Suppressor macrophage treated with lipopolysaccharide for 1 hour (primary cell): ENCODE measurements around the gene IL15RA.

Experiments used
- DNase-seq, 3 donors: peaks; one replicate each; pipeline ENCODE4 v3.0.0-alpha.2; 2020 to 2022

Gene IL15RA, protein sequence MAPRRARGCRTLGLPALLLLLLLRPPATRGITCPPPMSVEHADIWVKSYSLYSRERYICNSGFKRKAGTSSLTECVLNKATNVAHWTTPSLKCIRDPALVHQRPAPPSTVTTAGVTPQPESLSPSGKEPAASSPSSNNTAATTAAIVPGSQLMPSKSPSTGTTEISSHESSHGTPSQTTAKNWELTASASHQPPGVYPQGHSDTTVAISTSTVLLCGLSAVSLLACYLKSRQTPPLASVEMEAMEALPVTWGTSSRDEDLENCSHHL

DNA sequence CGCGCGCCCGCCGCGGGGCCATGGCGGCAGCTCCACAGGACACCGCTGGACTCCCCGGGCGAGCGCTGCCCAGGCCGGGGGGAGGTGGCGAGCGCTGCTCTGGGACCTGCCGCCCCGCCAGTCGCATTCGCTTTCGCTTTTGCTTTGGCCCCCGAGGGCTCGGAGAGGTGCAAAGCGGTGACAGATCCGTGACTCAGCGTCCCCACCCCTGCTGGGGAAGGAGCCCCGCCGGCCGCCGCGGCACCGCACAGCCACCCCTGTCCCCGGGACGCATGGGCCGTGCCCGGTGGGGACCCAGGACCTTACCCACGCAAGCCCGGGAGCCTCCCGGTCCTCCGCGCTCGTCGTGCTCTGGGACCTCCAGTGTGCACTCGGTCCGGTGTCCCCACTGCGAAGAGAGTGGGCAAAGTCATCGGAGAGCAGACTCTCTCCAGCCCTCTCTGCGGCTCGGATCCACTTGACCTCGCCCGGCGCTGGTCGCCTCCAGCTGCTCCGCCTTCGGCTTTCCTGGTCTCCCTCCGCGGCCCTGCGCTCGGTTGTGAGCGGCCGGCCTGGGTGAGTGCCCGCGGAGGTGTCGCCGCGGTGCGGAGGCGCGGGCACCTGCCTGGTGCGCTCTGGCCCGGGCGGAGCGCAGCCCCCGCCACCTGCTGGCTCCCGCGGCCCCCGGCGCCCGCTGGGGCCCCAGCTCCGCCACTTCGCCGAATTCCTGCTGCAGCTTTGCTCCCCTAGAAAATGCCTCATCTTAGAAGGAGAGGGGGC lies at the start of gene IL15RA:
IL15RA (minus strand) TSS at position 73 of the 759 bp plus-strand sequence; CDS start at position 22, 51 bp downstream.
- DNase-seq = peak; percentile 94 to 98 (median 97)

DNA sequence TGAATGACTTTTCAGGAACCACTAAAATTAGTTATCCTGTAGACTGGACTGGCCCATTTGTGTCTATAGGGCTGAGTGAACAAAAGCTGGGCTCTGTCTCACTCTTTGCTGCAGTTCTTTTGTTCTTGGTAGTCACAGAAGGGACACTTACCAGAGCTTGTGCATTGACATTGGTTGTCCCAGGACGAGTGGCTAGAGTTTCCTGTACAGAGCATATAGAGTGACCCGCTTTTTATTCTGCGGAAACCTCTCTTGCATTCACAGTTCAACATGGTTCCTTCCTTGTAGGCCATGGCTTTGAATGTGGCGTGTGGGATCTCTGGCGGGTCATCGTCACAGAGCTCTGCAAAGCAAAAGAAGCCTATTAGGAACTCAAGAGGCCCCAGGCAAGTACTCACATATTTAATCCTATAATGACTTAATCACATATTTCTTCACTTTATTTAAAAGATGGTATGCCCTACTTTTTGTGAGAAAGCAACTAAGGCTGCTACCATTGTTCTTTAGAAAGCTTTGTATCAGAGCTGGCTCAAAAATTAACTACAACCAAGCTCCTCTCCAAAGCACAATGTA lies 48.4 kb upstream of the IL15RA start:
- no peak for DNase-seq

DNA sequence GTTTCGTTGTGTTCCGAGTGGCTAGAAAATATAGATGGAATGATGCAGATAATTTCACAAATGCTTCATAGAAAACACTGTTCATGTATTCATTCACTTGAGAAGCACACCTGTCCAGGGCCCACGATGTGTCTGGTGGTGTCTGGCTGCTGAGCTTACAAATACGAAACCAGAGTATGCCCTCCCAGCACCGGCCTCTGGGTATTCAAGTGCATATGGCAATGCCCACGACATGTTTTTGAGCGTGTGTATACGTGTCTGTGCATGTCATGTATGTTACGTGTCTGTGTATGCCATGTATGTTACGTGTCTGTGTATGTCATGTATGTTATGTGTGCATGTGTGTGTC lies 47.0 kb upstream of the IL15RA start:
- DNase-seq = no peak

DNA sequence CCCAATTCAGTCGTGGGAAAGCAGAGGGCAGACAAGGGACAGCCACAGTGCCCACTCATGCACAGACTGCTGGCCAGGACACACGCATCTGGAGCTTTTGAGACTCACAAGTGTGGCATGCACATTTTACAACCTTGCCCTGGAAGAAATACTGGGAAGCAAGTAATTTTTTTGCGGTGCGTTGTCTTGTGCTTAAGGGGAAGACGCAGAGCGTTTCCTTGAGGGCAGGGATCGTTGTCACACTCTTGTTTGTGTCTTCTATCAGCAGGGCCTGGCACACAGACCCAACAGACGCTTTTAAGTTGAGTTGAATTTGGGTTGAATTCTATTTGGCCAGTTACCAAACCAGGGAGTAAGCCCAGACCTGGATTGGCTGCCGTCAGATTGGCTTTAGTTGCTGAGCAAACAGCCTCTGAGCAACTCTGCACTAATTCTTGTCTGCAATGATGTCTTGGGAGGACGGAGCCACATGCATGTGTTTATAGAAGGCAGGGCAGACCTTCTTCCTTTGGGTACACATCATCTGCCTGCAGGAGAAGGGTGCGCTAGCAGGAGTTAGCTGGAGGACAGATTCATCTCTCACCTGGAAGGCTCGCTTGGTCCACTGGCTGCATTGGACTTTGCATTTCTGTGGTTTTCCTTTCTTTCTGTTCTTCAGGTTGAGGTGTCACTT lies 46.5 kb upstream of the IL15RA start:
- DNase-seq = no peak

DNA sequence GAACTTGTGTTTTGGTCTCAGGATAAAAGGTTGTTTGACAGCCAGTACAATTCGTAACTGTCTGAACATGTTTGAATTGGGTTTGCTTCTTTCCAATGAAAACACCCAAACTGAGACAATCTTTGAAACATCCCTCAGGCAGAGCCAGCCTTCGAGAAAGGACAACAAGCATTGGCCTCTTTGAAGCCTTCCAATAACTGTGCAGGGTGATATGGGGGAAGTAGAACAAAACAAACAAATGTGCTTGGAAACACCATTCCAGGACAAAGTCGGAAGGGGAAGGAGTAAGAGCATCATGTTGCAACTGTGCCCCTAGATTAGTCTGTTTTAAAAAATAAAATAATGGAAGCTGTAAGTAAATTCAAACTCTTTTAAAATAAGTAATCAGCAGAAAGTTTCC lies 45.3 kb upstream of the IL15RA start:
- DNase-seq = no peak

DNA sequence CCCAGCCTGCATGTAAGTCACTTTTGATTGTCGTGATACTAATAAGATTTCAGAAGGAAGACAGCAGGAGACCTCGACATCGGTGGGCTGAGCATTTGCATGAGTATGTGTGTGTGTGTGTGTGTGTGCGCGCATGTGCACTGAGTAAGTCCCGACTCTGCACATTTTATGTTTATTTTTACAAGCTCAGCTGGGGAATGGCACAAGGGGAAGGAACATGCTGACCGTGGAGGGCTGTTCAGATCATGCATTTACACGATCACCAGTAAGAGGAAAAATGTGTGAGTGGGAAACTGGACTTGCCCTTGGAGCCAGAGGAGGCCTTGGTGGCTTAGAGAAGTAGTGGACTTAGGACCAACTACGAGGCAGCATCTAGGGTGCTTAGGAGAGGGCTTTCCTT lies 43.5 kb upstream of the IL15RA start:
- peak; percentile 57 to 71 (median 60) for DNase-seq

DNA sequence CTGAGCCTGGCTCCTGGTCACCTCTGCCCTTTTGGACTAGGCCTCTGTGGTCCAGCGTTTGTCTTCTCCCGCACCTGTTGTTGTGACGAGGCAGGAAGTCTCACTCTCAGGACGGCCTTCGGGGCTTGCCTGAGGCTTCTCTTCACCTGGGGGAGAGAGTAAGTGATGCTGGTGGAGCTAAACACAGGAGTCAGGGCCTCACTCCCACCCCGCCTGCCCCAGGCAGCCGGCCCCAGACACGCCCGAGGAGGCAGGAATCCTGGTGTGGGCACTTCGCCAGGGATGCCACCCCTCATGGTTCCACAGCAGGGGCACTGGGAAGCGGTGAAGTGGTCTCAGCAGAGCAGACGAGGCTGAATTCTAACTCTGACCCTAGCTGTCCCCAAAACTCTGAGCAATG lies 42.5 kb upstream of the IL15RA start:
- no peak for DNase-seq

DNA sequence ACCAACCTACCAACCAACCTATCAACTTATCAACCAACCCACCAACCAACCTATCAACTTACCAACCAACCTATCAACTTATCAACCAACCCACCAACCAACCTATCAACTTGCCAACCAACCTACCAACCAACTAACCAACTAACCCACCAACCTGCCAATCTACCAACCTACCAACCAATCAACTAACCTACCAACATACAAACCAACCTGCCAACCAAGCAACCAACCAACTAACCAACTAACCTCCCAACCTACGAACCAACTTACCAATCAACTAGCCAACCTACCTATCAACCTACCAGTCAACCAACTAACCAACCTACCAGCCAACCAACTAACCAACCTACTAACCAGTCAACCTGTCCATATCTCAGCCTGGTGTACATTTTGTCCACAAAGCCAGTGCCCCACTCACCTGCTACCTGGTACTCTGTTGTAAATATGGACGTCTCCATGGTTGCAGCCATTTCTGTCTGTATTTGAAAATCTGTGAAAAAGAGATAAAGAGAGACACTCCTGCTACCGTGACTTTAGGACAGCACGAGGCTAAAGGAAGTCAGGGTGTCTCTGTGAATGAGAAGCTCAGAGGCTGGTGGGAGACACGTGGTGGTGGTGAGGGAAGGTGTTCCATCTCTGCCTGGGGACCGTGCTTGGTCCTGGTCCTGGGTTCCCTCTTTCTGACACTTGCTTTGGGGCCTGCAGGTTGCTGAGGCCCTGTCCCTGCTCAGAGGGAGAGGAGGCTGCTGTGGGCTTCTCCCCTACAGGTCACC lies 41.9 kb upstream of the IL15RA start:
- DNase-seq = no peak

DNA sequence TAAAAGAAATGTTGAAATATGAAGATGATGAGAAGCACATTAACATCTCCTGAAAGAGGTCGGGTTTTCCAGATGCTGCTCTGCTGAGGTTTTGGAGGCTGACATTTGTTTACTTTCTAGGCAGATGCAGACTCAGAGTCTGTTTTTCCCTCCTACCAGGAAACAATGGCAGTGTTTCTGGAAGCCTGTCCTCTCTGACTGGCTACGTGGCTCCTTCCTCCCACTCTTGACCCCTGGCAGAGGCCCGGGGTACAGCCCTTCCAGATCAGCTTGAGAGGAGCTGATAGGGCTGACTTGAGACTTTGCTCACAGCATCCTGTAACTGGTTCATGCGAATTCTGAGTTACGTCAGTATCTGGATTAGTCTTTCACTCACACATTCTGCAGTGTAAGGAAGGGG lies 41.1 kb upstream of the IL15RA start:
- DNase-seq = peak in 1 of 3 donors; percentile 27

DNA sequence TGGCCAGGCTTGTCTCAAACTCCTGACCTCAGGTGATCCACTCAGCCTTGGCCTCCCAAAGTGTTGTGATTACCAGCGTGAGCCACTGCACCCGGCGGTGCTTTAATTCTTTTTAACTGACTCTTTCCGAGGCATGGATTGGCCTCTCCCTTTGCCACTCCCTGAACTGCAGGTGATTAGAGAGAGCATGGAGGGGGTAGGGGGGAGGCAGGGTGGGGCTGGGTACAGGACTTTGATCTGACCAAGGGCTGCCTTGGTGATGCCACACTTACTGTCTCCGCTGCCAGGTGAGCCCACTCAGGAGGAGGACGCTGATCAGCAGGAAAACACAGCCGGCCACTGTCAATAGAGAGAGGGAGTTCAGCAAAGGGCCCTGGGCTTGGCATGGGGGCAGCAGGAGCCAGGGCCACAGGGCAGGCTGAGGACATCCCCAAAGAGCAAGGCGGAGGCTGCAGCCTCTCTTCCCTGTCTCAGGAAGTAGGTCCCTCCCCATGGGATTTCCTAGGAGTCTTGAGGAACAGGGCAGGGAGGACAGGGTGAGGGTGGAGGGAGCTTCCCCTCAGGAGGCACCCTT lies 40.5 kb upstream of the IL15RA start:
- no peak for DNase-seq

DNA sequence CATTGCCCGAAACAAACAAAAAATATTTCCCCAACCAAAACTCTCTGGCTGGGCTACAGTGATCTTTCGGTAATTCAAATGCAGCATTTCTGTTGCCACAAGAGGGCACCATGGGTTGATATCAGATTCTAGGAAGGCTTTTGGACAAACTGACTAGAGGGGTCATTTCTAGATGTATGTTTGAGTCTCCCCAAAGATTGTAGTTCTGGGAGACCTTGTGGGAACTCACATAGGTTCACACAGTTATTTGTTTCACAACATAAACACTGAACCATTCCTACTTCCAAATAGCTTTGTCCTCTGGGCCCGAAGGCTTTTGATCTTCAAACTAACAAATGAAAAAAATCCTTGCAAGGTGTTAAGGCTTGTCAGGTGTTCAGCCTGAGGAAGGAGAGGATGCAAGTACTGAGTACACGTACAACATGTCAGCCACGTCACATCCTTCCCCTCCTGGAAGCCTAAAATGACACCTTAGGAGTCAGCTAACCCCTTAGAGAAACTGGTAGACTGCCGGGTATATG lies 37.0 kb upstream of the IL15RA start:
- DNase-seq = peak; percentile 84 to 89 (median 89)

DNA sequence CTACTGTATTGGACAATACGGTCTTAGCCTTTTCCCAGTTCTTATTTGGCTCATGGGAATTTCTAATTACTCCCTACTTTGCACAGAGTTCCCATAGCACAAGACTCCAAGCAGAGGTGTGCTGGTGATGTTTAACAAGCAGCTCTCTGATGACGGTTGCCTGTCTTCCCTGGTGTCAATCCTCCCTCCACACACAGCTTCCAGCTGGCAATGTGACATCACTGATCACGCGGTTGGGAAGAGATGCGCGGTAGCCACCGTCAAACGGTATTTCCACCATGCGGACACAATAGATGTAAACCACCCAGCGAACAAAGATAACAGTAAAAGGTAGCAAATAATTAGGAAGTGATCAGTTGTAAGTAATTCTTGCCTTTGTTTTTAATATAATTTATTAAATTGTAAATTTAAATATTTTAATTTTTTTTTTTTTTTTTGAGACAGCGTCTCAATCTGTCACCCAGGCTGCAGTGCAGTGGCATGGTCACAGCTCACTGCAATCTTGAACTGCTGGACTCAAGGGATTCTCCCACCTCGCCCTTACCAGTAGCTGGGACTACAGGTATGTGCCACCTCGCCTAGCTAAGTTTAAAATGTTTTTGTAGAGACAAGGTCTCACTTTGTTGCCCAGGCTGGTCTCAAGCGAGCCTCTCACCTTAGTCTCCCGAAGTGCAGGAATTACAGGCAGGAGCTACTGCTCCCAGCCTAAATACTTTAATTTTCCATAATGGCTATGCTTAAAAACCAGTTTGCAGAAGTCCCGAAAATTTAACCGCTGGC lies 36.3 kb upstream of the IL15RA start:
- DNase-seq = no peak

DNA sequence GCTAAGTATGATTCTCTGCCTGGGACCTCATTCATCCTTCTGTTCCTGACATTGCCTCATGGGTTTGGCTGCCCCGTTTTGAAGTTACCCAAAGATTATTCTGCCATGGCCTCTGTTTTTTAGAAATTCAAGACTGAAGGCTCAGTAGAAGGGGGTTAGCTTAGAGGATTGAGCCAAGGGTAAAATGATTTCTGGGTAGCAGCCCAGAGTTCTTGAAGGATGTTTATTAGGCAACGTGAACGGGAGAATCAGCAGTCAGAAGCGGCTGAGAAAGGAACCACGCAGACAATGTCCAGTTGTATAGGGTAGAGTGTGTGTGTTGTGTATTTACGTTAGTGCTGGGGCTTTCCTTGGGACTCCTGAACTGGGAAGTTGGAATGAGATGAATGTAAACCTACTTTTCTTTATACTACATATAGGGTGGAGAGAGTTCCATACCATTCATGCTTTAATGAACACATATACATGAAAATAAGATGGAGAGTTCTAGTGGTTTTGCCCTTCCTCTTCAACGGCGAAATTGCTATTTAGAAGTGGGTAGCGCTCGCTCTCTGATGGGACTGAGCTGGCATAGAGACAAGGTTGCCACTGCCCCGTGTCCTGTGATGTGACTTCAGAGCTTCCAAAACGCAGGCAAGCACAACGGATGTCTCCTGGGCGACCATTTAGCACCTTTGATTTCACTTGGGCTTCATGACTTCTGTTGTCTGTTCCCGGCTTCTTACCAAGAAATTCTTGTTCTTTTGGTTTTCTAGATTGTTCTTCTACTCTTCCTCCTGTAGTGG lies 35.0 kb upstream of the IL15RA start:
- no peak for DNase-seq

DNA sequence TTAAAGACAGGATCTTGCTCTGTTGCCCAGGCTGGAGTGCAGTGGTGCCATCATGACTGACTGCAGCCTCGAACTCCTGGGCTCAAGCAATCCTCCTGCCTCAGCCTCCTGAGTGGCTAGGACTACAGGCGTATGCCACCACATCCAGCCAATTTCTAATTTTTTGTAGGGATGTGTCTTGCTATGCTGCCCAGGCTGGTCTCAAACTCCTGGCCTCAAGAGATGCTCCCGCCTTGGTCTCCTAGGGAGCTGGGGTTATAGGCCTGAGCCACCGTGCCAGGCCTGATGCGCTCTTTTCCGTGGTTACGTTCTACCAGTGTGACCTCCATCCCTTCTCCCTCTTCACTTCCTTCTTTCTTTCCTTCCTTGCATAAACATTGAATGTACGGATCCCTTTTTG lies 34.2 kb upstream of the IL15RA start:
- DNase-seq = no peak

DNA sequence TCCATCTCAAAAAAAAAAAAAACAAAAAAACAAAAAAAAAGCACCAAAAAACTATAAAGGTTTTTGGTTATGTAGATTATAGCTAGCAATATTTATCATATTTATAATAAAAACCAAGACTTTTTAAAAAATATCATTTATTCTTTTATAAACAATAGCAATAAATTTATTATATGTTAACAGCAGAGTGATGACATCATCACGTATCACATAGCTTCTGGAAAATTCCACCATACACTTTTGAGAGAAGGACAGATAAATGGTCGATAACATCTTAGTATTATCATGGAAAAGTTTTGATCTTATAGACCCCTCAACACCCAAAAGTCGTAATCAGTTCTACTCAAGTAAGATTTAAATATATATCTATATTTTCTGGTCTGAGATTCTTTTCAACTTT lies 33.2 kb upstream of the IL15RA start:
- DNase-seq = no peak

DNA sequence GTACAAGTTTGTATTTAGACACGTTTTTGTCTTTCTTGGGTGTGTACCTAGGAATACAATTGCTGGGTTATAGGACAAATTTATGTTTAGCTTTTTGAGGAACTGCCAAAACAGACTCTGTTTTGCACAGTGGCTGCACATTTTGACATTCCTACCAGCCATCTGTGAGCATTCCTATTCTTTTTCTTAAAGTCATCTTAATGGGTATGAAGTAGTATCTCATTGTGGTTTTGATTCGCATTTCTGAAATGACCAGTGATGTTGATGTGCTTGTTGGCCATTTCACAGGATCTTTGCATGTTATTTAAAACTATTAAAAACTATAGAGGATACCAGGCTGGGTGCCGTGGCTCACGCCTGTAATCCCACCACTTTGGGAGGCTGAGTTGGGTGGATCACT lies 32.6 kb upstream of the IL15RA start:
- no peak for DNase-seq

DNA sequence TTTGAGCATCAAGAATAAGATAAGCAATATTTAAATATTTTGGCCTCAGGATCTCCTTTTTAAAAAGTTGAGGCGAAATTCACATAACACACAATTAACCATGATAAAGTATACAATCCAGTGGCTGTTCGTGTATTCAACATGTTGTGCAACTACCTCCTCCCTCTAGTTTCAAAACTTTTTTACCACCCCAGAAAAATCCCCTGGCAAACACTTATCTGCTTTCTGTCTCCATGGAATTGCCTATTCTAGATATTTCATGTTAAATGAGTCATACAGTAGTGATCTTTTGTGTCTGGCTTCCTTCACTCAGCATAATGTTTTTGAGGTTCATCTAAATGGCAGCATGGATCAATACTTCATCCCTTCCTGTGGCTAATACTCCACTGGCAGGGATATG lies 31.8 kb upstream of the IL15RA start:
- peak; percentile 76 to 94 (median 90) for DNase-seq

DNA sequence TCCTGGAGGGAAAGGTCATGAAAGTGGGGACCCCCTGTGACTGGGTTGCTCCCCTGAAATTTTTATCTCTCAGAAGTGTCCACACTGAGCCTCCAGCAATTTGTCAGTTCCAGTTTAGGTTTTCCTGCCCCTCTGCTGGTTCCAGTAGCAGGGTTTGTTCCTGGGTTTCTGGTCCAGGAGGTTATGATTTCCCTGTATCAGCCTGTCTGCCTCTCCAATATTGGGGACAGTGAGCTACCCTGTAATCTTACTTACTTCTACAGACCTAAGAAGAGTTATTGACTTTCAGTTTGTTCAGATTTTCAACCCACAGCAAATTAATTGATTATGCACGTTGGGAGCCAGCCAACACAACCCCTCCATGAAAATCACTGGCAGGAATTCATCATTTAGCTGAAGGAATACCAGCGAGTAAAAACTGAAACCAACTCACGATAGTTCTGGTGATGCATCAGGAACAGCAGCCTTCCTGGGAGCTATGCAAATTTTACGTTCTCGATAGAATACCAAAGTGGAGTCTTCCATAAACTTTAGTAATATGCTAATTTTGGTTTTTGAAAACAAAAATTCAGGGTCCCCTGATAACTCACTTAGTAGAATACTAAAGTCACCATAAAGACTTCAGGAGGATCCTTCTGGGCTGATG lies 31.3 kb upstream of the IL15RA start:
- DNase-seq = peak in 2 of 3 donors; percentile 22 to 45

DNA sequence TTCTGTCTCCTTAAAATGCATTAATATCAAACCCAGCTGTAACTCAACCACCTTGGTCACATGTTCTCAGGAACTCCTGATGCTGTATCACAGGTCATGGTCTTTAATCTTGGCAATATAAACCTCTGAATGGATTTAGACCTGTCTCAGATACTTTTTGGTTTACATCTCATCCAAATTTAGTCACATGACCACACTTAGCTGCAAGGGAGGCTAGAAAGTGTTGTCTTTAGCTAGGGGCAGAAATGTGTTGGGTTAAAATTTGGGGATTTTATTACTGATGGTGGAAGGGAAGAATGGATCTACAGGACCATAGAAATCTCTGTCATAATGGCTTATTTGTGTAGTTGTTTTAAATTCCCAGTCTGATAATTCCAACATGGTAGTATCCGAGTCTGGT lies 29.6 kb upstream of the IL15RA start:
- no peak for DNase-seq

DNA sequence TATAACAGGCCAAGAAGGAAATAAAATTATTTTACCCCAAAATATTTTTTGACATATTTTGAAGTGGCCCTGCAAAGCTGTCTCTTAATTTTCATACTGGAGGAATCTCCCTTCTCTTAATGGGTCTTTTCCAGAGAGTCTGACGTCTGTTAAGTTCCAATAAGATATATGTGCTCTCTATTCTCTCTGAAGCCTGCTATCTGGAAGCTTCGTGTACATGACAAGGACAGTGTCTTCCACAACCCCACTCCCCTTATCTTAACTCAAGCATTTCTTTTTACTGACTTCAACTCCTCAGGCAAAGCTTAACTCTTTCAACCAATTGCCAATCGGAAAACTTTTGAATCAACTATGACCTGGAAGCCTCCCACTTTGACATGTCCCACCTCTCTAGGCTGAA lies 29.2 kb upstream of the IL15RA start:
- no peak for DNase-seq
